Activated T-helper 1 cell treated with Interleukin-2 at 50 U/mL for 16 hours (primary cell): ENCODE results near the gene B3GALT6.

Experiments used
- DNase-seq: peaks from one replicate; pipeline ENCODE4 v3.0.0-alpha.2; 2020; ENCODE audit warnings: low read depth

The B3GALT6 gene

GRCh38 chr1:1231400-1232207 lies 433 bp upstream of the B3GALT6 start, which contains the start of gene SDF4:
SDF4 (minus strand) TSS chr1:1232001; CDS start chr1:1228772, 3,229 bp downstream.
- peak; percentile 96 for DNase-seq

GRCh38 chr1:1232796-1233566 lies 944 bp downstream of the B3GALT6 start:
- no peak for DNase-seq

GRCh38 chr1:1233567-1233892 lies 1.5 kb downstream of the B3GALT6 start:
- DNase-seq, result no peak

- DNase-seq, result no peak
Observed at GRCh38 chr1:1234180-1234808, 2.3 kb downstream of the B3GALT6 start.

- no peak for DNase-seq
Observed at GRCh38 chr1:1235016-1235744, 3.1 kb downstream of the B3GALT6 start.

- no peak for DNase-seq
Observed at GRCh38 chr1:1236176-1236763, 4.2 kb downstream of the B3GALT6 start.

- DNase-seq, result no peak
Observed at GRCh38 chr1:1236945-1237873, 5.2 kb downstream of the B3GALT6 start.

- DNase-seq, result no peak
Observed at GRCh38 chr1:1237874-1238701, 6.1 kb downstream of the B3GALT6 start.

- no peak for DNase-seq
Observed at GRCh38 chr1:1238702-1239178, 6.7 kb downstream of the B3GALT6 start.

- DNase-seq, result no peak
Observed at GRCh38 chr1:1239227-1239613, 7.2 kb downstream of the B3GALT6 start.

GRCh38 chr1:1239614-1240347 lies 7.7 kb downstream of the B3GALT6 start:
- no peak for DNase-seq

GRCh38 chr1:1240348-1240732 lies 8.3 kb downstream of the B3GALT6 start:
- DNase-seq, result no peak

- no peak for DNase-seq
Observed at GRCh38 chr1:1240822-1241587, 9.0 kb downstream of the B3GALT6 start.

- no peak for DNase-seq
Observed at GRCh38 chr1:1241588-1242219, 9.7 kb downstream of the B3GALT6 start.

GRCh38 chr1:1242461-1243265 lies 10.6 kb downstream of the B3GALT6 start:
- no peak for DNase-seq

- no peak for DNase-seq
Observed at GRCh38 chr1:1243266-1243660, 11.2 kb downstream of the B3GALT6 start.

- DNase-seq, result no peak
Observed at GRCh38 chr1:1243807-1244191, 11.8 kb downstream of the B3GALT6 start.
